K562 (cell line): ENCODE measurements around the gene TBC1D25. TPM values are rescaled to one million over a fixed set of nuclear protein-coding genes. Genes with fewer than 3 reads are reported as not detected.
A peak's percentile ranks its signal among the peaks of the same experiment; 100 is the strongest.

Source experiments
- ATAC-seq: fragments of 200-7000 bp; cut with Tn5 transposase; 3 replicates; pipeline ENCODE4 v1.9.1; 2020; ENCODE audit warnings: moderate library complexity
- BruUV-seq: library from RNA; stranded (reverse); fragments of 400-500 nt; replicated peaks from 2 replicates; lab custom pipeline; 2021; lab: Mats Ljungman, UMichigan
- CTCF ChIA-PET: fragments of 300-600 bp; formaldehyde crosslinking; extraction: SDS; loops from one replicate; lab custom pipeline; 2021; ENCODE audit warnings: low intra/inter-chr PET ratio; lab: Yijun Ruan, JAX
- POLR2A ChIA-PET: fragments of 300-600, 350-650 bp; sonication (Branson Sonifier 250); formaldehyde crosslinking; extraction: SDS; loops from one replicate; lab custom pipeline; 2021; ENCODE audit warnings: antibody characterized with exemption, inconsistent platforms; lab: Yijun Ruan, JAX
- DNase-seq, 4 experiments: peaks; one replicate each; pipeline versions ENCODE4 v3.0.0 to v3.0.0-alpha.2; 2011 to 2018; ENCODE audit warnings: low spot score in 3 of 4, mixed read lengths in 3 of 4; ENCODE audit errors: extremely low read depth in 1 of 4
- FAIRE-seq: peaks from 2 replicates; lab custom pipeline; 2011; peaks lifted over from hg19 to GRCh38; lab: Jason Lieb, UNC
- H2AFZ ChIP-seq: 2 replicates; pipeline ENCODE4 v1.6.0; 2011; ENCODE audit warnings: low read depth, low read length, control low read depth, inconsistent platforms
- H3K27ac ChIP-seq: fragments of 200-600 bp; 3 replicates; pipeline ENCODE4 v1.8.0; 2011; ENCODE audit warnings: low read depth, mild to moderate bottlenecking, control low read depth, inconsistent platforms, low read length, moderate library complexity, mixed read lengths; ENCODE audit errors: extremely low read depth
- H3K27me3 ChIP-seq, 2 experiments: fragments of 300-600 bp in 1 of 2; 2 replicates in 1 of 2; 3 replicates in 1 of 2; pipeline versions ENCODE4 v1.6.0 to v1.8.0; 2011; ENCODE audit warnings: inconsistent platforms in 2 of 2, low read length in 2 of 2, mild to moderate bottlenecking in 1 of 2, mixed read lengths in 1 of 2, moderate library complexity in 1 of 2; ENCODE audit not compliant: control insufficient read depth in 2 of 2, insufficient read depth in 2 of 2
- H3K36me3 ChIP-seq: fragments of 300-600 bp; 3 replicates; pipeline ENCODE4 v1.8.0; 2011; ENCODE audit warnings: mild to moderate bottlenecking, low read length, inconsistent platforms; ENCODE audit not compliant: control insufficient read depth, insufficient read depth
- H3K4me1 ChIP-seq, 2 experiments: fragments of 200-600 bp in 1 of 2; replicated peaks in 1 of 2; 2 replicates in 1 of 2; 3 replicates in 1 of 2; pipeline versions ENCODE4 v1.5.1 to v1.8.0; 2011; ENCODE audit warnings: inconsistent platforms in 2 of 2, low read length in 2 of 2, mild to moderate bottlenecking in 1 of 2, mixed read lengths in 1 of 2, moderate library complexity in 1 of 2; ENCODE audit not compliant: control insufficient read depth in 2 of 2, insufficient read depth in 2 of 2
- H3K4me2 ChIP-seq: 2 replicates; pipeline ENCODE4 v1.6.1; 2011; ENCODE audit warnings: low read length, control low read depth, inconsistent platforms, mixed read lengths; ENCODE audit not compliant: insufficient read depth
- H3K4me3 ChIP-seq: fragments of 200-600 bp; sonication (generic), shearing (Covaris generic); 2 replicates; pipeline ENCODE4 v1.5.1; 2016; ENCODE audit warnings: control low read depth, inconsistent platforms
- H3K79me2 ChIP-seq: fragments of 200-600 bp; 3 replicates; pipeline ENCODE4 v1.8.0; 2011; ENCODE audit warnings: low read length, inconsistent platforms; ENCODE audit not compliant: control insufficient read depth, insufficient read depth
- H3K9ac ChIP-seq, 2 experiments: 2 replicates each; pipeline versions ENCODE4 v1.6.0 to v1.6.1; 2011; ENCODE audit warnings: low read depth in 2 of 2, low read length in 2 of 2, control low read depth in 1 of 2, inconsistent platforms in 1 of 2, mild to moderate bottlenecking in 1 of 2, mixed read lengths in 1 of 2; ENCODE audit not compliant: insufficient read depth in 1 of 2
- H3K9me1 ChIP-seq: one replicate; pipeline ENCODE4 v1.6.0; 2011; ENCODE audit warnings: inconsistent platforms, mild to moderate bottlenecking, low read length, moderate library complexity; ENCODE audit not compliant: control insufficient read depth, insufficient read depth
- H3K9me3 ChIP-seq: replicated peaks from 2 replicates; pipeline ENCODE4 v1.5.1; 2011; ENCODE audit warnings: low read depth, low read length, inconsistent platforms; ENCODE audit not compliant: control insufficient read depth, insufficient read depth
- H4K20me1 ChIP-seq: replicated peaks from 2 replicates; pipeline ENCODE4 v1.6.1; 2011; ENCODE audit warnings: low read length, inconsistent platforms, mixed read lengths; ENCODE audit not compliant: control insufficient read depth, insufficient read depth
- DNMT1 ChIP-seq: fragments of 450-650 bp; IDR thresholded peaks from 2 replicates; pipeline ENCODE4 v1.6.1; 2016; ENCODE audit warnings: antibody characterized with exemption, mild to moderate bottlenecking
- IRF2 ChIP-seq: sonication (generic); formaldehyde crosslinking; IDR thresholded peaks from 2 replicates; pipeline ENCODE4 v1.8.1; 2022; ENCODE audit warnings: mild to moderate bottlenecking, missing genetic modification reagents
- KDM1A ChIP-seq, 2 experiments: fragments of 450-650 bp; IDR thresholded peaks; 2 replicates each; pipeline ENCODE4 v1.6.1; 2016; ENCODE audit warnings: mild to moderate bottlenecking in 2 of 2
- PML ChIP-seq: IDR thresholded peaks from 2 replicates; pipeline ENCODE4 v1.6.1; 2012; ENCODE audit warnings: low read length, inconsistent platforms
- SIX5 ChIP-seq, 2 experiments: IDR thresholded peaks; 2 replicates each; pipeline ENCODE4 v1.6.1; 2011; ENCODE audit warnings: low read length in 2 of 2, borderline replicate concordance in 1 of 2, low read depth in 1 of 2, mild to moderate bottlenecking in 1 of 2, moderate library complexity in 1 of 2; ENCODE audit not compliant: insufficient read depth in 1 of 2
- TFAM ChIP-seq: fragments of 250-450 bp; sonication (Bioruptor Pico); conservative IDR thresholded peaks from 2 replicates; pipeline ENCODE4 v1.5.0; 2021; ENCODE audit warnings: mild to moderate bottlenecking, moderate library complexity
- XRCC3 ChIP-seq: fragments of 450-650 bp; IDR thresholded peaks from 2 replicates; pipeline ENCODE4 v1.6.1; 2017; ENCODE audit warnings: mild to moderate bottlenecking, moderate library complexity
- ZFX ChIP-seq: sonication (generic); formaldehyde crosslinking; IDR thresholded peaks from 2 replicates; pipeline ENCODE4 v1.8.0; 2022; ENCODE audit warnings: mild to moderate bottlenecking, missing genetic modification reagents, moderate library complexity
- ZNF707 ChIP-seq: fragments of 250-450 bp; sonication (Bioruptor Pico); conservative IDR thresholded peaks from 2 replicates; pipeline ENCODE4 v1.8.0; 2022; ENCODE audit warnings: inconsistent platforms, mild to moderate bottlenecking, moderate library complexity
- ZNF79 ChIP-seq: fragments of 250-450 bp; sonication (Bioruptor Pico); IDR thresholded peaks from 2 replicates; pipeline ENCODE4 v1.4.0; 2020; ENCODE audit warnings: low read depth, mild to moderate bottlenecking, moderate library complexity
- WGBS: fragments of 100-300 bp; shearing (Covaris generic); methylation state at CpG from one replicate; pipeline ENCODE4 v1.1.6; 2016; ENCODE audit warnings: low coverage, mixed read lengths; ENCODE audit not compliant: insufficient coverage; ENCODE audit errors: missing lambda C conversion rate; 5-methylcytosine and 5-hydroxymethylcytosine counted together
- in situ Hi-C: fragments of 300-500 bp; cut with MboI; formaldehyde crosslinking; loops from 4 replicates; pipeline ENCODE4 v1.15.0; 2018; ENCODE audit warnings: inconsistent platforms, mixed read lengths
- intact Hi-C: fragments of 100-400 bp; cut with micrococcal nuclease; formaldehyde crosslinking; loops from 2 replicates; pipeline ENCODE4 v1.14.2; 2022
- polyA plus RNA-seq, 8 experiments: library from polyadenylated mRNA; depleted of rRNA in 4 of 8; stranded (reverse) in 5 of 8; unstranded in 3 of 8; fragments of >200 nt; fragmentation: Nextera tagmentation in 2 of 8; fragmentation: Illumina TruSeq in 1 of 8; extraction: Ambion mirVana in 2 of 8; extraction: Trizol in 1 of 8; gene quantifications; 2 replicates each; pipeline versions ENCODE4 v1.2.1 to v1.2.3, GENCODE V29; 2011 to 2014; ENCODE audit warnings: inconsistent platforms in 1 of 8, missing spikeins in 1 of 8
- total RNA-seq, 7 experiments: library from RNA; depleted of rRNA in 6 of 7; stranded (reverse); fragments of >200 nt in 6 of 7; fragmentation: Illumina TruSeq in 2 of 7; extraction: Trizol in 2 of 7; gene quantifications; 2 replicates each; pipeline versions ENCODE4 v1.2.1 to v1.2.3, GENCODE V29; 2011 to 2021; ENCODE audit warnings: low replicate concordance in 1 of 7
- TF ChIP-seq, protein P1 (sequence below): fragments of 250-450 bp; sonication (Bioruptor Pico); IDR thresholded peaks from 2 replicates; pipeline ENCODE4 v1.4.0; 2020; ENCODE audit warnings: mild to moderate bottlenecking, moderate library complexity, borderline replicate concordance

Gene TBC1D25
- total and polyA plus RNA-seq, 9 of the 15 experiments (the other 6 are each of a cell fraction or from before 2014, with no cell fraction given): 0.62 to 10.6 (median 3.9) TPM

DNA sequence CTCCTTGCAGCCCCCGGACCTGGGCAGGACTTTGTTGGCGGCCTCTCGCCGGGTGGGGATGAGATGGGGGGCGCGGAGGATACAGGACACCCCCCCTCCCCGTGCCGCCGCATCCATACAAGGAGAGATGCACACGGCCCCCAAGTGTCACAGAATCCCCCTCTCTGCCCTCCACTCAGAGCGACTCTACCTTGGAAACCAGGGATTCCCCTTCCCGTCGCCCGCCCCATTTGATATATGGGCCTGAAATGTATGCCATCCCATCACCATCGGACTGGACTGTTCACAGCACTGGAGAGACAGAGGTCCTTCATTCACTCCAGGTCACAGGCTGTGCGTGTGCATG, 30.3 kb upstream of the TBC1D25 start:
- ATAC-seq (no peak), FAIRE-seq (no peak), DNase-seq (no peak)
- Histone ChIP-seq H3K9me1 (no peaks in the 10 kb centered on the region), H3K36me3 (no peaks in the 10 kb centered on the region), H3K27me3 (no peaks in the 10 kb centered on the region), H3K27ac (no peak overlapping the region), H2AFZ (peak overlapping the region; percentile 88), H3K9ac (peak overlapping the region; percentile 22 to 91; a peak in 3 of 4 replicates), H3K9me3 (no peaks in the 10 kb centered on the region), H3K4me1 (peaks cover 17 to 37% of the 10 kb centered on the region in 2 experiments; a peak in 4 of 5 replicates), H3K79me2 (peaks cover 5% of the 10 kb centered on the region; the same call in 2 of the 3 replicates), H4K20me1 (no peaks in the 10 kb centered on the region), H3K4me2 (peak overlapping the region; percentile 78), H3K4me3 (peak overlapping the region; percentile 54)
- ChIA-PET POLR2A (no interaction called here), CTCF (interaction anchor here (0.6 kb wide), 1 partner anchor 35 kb away, joined by 3 read pairs; no protein-coding TSS in a partner anchor)
- in situ Hi-C loops (no loop called here), intact Hi-C loops (no loop called here)
- BruUV-seq: no TSS peak
- 15% methylated on average over 6 of the region's 16 CpGs for WGBS
- TF ChIP-seq ZFX (CRISPR knock-in tag): 0 out of 2 replicates have a peak, but pooled peaks have one; percentile 2
- no peak for TF ChIP-seq DNMT1

DNA sequence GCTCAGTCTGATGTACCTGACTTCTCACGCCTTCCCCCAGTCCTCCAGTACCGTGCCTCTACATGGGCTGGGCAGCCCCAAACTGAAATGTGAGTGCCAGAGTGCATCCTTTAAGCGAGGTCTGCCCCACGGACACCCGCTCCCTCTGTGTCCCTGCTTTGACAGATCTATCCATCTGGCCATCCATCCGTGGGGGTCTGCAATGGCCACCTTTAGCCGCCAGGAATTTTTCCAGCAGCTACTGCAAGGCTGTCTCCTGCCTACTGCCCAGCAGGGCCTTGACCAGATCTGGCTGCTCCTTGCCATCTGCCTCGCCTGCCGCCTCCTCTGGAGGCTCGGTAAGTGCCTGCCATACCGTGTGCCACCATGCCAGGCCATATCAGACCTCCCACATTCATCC, 29.9 kb upstream of the TBC1D25 start:
- no peak for DNase-seq
- peaks cover 5% of the 10 kb centered on the region; the same call in 2 of the 3 replicates for H3K79me2 ChIP-seq
- ChIA-PET POLR2A (no interaction called here), CTCF (no interaction called here)
- H3K9ac ChIP-seq: peak overlapping the region in 1 of 2 experiments; percentile 71; a peak in 2 of 4 replicates
- intact Hi-C loops: no loop called here
- peaks cover 20 to 39% of the 10 kb centered on the region in 2 experiments; a peak in 4 of 5 replicates for H3K4me1 ChIP-seq
- 56% methylated on average over 11 of the region's 11 CpGs for WGBS
- TF ChIP-seq ZNF707 (CRISPR knock-in tag) (no peak), XRCC3 (no peak), TFAM (CRISPR knock-in tag) (no peak), SIX5 (IDR thresholded peaks at IDR 0.05; ENCODE audit: borderline replicate concordance in 1 of 2, insufficient read depth in 1 of 2, low read depth in 1 of 2, low read length in 2 of 2) (no peak), IRF2 (no peak), ZNF79 (CRISPR knock-in tag) (no peak), PML (no peak), KDM1A (IDR thresholded peaks at IDR 0.05) (no peak)
- TF ChIP-seq, protein P1, sequence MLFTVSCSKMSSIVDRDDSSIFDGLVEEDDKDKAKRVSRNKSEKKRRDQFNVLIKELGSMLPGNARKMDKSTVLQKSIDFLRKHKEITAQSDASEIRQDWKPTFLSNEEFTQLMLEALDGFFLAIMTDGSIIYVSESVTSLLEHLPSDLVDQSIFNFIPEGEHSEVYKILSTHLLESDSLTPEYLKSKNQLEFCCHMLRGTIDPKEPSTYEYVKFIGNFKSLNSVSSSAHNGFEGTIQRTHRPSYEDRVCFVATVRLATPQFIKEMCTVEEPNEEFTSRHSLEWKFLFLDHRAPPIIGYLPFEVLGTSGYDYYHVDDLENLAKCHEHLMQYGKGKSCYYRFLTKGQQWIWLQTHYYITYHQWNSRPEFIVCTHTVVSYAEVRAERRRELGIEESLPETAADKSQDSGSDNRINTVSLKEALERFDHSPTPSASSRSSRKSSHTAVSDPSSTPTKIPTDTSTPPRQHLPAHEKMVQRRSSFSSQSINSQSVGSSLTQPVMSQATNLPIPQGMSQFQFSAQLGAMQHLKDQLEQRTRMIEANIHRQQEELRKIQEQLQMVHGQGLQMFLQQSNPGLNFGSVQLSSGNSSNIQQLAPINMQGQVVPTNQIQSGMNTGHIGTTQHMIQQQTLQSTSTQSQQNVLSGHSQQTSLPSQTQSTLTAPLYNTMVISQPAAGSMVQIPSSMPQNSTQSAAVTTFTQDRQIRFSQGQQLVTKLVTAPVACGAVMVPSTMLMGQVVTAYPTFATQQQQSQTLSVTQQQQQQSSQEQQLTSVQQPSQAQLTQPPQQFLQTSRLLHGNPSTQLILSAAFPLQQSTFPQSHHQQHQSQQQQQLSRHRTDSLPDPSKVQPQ (CRISPR knock-in tag): no peak
- no peaks in the 10 kb centered on the region for H3K36me3 ChIP-seq
- no peak overlapping the region for H3K4me3 ChIP-seq
- H3K27ac ChIP-seq: no peak overlapping the region
- no peaks in the 10 kb centered on the region for H3K9me3 ChIP-seq
- in situ Hi-C loops: no loop called here
- BruUV-seq: no TSS peak
- H3K27me3 ChIP-seq: no peaks in the 10 kb centered on the region
- no peak for FAIRE-seq
- no peaks in the 10 kb centered on the region for H4K20me1 ChIP-seq
- H2AFZ ChIP-seq: peak overlapping the region; percentile 88; the same call in 1 of the 2 replicates
- peaks cover 2% of the 10 kb centered on the region for H3K9me1 ChIP-seq
- ATAC-seq: no peak
- peak overlapping the region; percentile 78; the same call in 1 of the 2 replicates for H3K4me2 ChIP-seq
